HepG2 (cell line): Measurements from ENCODE around the gene ITK. TPM values are rescaled to one million over a fixed set of nuclear protein-coding genes. Genes with fewer than 3 reads are reported as not detected.

Experiments used
- AHDC1 ChIP-seq: sonication (generic); formaldehyde crosslinking; IDR thresholded peaks from 2 replicates; pipeline ENCODE4 v1.5.1; 2020; ENCODE audit warnings: mild to moderate bottlenecking, missing genetic modification reagents, borderline replicate concordance
- ELF3 ChIP-seq: IDR thresholded peaks from 2 replicates; pipeline ENCODE4 v1.6.1; 2016; ENCODE audit warnings: missing genetic modification reagents, missing compliant biosample characterization
- EP300 ChIP-seq, 3 experiments: sonication (generic) in 1 of 3; formaldehyde crosslinking in 1 of 3; IDR thresholded peaks; 2 replicates each; pipeline versions ENCODE4 v1.5.1 to v1.6.1; 2011 to 2020; ENCODE audit warnings: low read depth in 2 of 3, low read length in 2 of 3, borderline replicate concordance in 1 of 3, improper control_type of control experiment in 1 of 3, mild to moderate bottlenecking in 1 of 3, missing genetic modification reagents in 1 of 3, moderate library complexity in 1 of 3
- MIER3 ChIP-seq: IDR thresholded peaks from 2 replicates; pipeline ENCODE4 v1.6.1; 2016; ENCODE audit warnings: missing compliant biosample characterization, borderline replicate concordance
- NFE2L1 ChIP-seq: sonication (generic); formaldehyde crosslinking; IDR thresholded peaks from 2 replicates; pipeline ENCODE4 v1.4.0; 2020; ENCODE audit warnings: missing genetic modification reagents, mild to moderate bottlenecking, borderline replicate concordance
- NFIC ChIP-seq: IDR thresholded peaks from 2 replicates; pipeline ENCODE4 v1.6.1; 2012; ENCODE audit warnings: mild to moderate bottlenecking, low read length, inconsistent platforms
- NPAS2 ChIP-seq: sonication (generic); formaldehyde crosslinking; IDR thresholded peaks from 2 replicates; pipeline ENCODE4 v1.8.0; 2022; ENCODE audit warnings: mild to moderate bottlenecking, missing genetic modification reagents, borderline replicate concordance
- RARA ChIP-seq: IDR thresholded peaks from 2 replicates; pipeline ENCODE4 v1.6.1; 2016; ENCODE audit warnings: missing genetic modification reagents, missing compliant biosample characterization
- SMC3 ChIP-seq: IDR thresholded peaks from 2 replicates; pipeline ENCODE4 v1.6.1; 2011; ENCODE audit warnings: low read length, improper control_type of control experiment
- ZBTB46 ChIP-seq: sonication (generic); formaldehyde crosslinking; IDR thresholded peaks from 2 replicates; pipeline ENCODE4 v1.4.0; 2020; ENCODE audit warnings: mild to moderate bottlenecking, missing genetic modification reagents, borderline replicate concordance
- ZFP41 ChIP-seq: sonication (generic); formaldehyde crosslinking; IDR thresholded peaks from 2 replicates; pipeline ENCODE4 v1.4.0; 2020; ENCODE audit warnings: mild to moderate bottlenecking, missing genetic modification reagents, borderline replicate concordance
- ZNF17 ChIP-seq: sonication (generic); formaldehyde crosslinking; IDR thresholded peaks from 2 replicates; pipeline ENCODE4 v1.5.0; 2020; ENCODE audit warnings: mild to moderate bottlenecking, missing genetic modification reagents
- ZNF224 ChIP-seq: sonication (generic); formaldehyde crosslinking; IDR thresholded peaks from 2 replicates; pipeline ENCODE4 v1.5.0; 2020; ENCODE audit warnings: mild to moderate bottlenecking, missing genetic modification reagents
- ZNF292 ChIP-seq: sonication (generic); formaldehyde crosslinking; IDR thresholded peaks from 2 replicates; pipeline ENCODE4 v1.8.1; 2022; ENCODE audit warnings: mild to moderate bottlenecking, low read depth, missing genetic modification reagents, borderline replicate concordance
- ZNF605 ChIP-seq: sonication (generic); formaldehyde crosslinking; IDR thresholded peaks from 2 replicates; pipeline ENCODE4 v1.8.0; 2022; ENCODE audit warnings: mild to moderate bottlenecking, missing genetic modification reagents
- ZNF773 ChIP-seq: sonication (generic); formaldehyde crosslinking; IDR thresholded peaks from 2 replicates; pipeline ENCODE4 v1.4.0; 2020; ENCODE audit warnings: missing genetic modification reagents, borderline replicate concordance
- ZNF781 ChIP-seq: sonication (generic); formaldehyde crosslinking; IDR thresholded peaks from 2 replicates; pipeline ENCODE4 v1.5.1; 2020; ENCODE audit warnings: borderline replicate concordance, mild to moderate bottlenecking, missing genetic modification reagents; ENCODE audit errors: not compliant biosample characterization
- ZNF850 ChIP-seq: sonication (generic); formaldehyde crosslinking; conservative IDR thresholded peaks from 2 replicates; pipeline ENCODE4 v1.9.0; 2021; ENCODE audit warnings: mild to moderate bottlenecking, missing genetic modification reagents
- polyA plus RNA-seq, 8 experiments: library from polyadenylated mRNA; depleted of rRNA in 3 of 8; stranded (reverse) in 7 of 8; unstranded in 1 of 8; fragments of >200 nt; fragmentation: Illumina TruSeq in 4 of 8; extraction: Trizol in 4 of 8; gene quantifications; 2 replicates each; pipeline versions ENCODE4 v1.2.1 to v1.2.3, GENCODE V29; 2011 to 2016; ENCODE audit warnings: low read depth in 4 of 8, missing spikeins in 1 of 8, mixed read lengths in 1 of 8; ENCODE audit not compliant: insufficient read depth in 1 of 8
- total RNA-seq, 5 experiments: library from RNA; depleted of rRNA; stranded (reverse); fragments of >200 nt; fragmentation: Illumina TruSeq; extraction: Trizol; gene quantifications; 2 replicates each; pipeline ENCODE4 v1.2.3, GENCODE V29; 2016; ENCODE audit warnings: low read depth in 1 of 5
- TF ChIP-seq, protein P1 (sequence below): sonication (generic); formaldehyde crosslinking; IDR thresholded peaks from 2 replicates; pipeline ENCODE4 v1.5.0; 2020; ENCODE audit warnings: missing genetic modification reagents

The ITK gene
- total and polyA plus RNA-seq, 2 of the 13 experiments (the other 11 are each of a cell fraction or from before 2014, with no cell fraction given) = 0.01 TPM; not detected in 1

GRCh38 chr5:157290981-157291711, 110.5 kb downstream of the ITK start (continued):
- TF ChIP-seq NFE2L1 (CRISPR knock-in tag) = no peak
- no peak for TF ChIP-seq ZFP41
- peak; percentile 95 for TF ChIP-seq ELF3 (CRISPR knock-in tag)
- TF ChIP-seq RARA (CRISPR knock-in tag) = peak; percentile 89
- peak; percentile 95 for TF ChIP-seq NFIC
- TF ChIP-seq, protein P1, sequence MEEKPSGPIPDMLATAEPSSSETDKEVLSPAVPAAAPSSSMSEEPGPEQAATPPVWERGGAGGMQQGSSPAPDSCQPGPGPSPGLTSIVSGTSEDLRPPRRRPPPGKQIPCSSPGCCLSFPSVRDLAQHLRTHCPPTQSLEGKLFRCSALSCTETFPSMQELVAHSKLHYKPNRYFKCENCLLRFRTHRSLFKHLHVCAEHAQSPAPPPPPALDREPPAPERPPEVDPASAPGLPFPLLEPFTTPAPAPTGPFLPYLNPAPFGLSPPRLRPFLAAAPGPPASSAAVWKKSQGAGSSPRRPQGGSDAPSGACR (CRISPR knock-in tag) = peak; percentile 47; the same call in 1 of the 2 replicates
- no peak for TF ChIP-seq NPAS2 (CRISPR knock-in tag)
- no peak for TF ChIP-seq ZBTB46
- TF ChIP-seq ZNF17 (CRISPR knock-in tag) = no peak; the same call in 1 of the 2 replicates
- peak; percentile 86 for TF ChIP-seq ZNF781 (CRISPR knock-in tag)
- 0 out of 2 replicates have a peak, but pooled peaks have one; percentile 26 for TF ChIP-seq SMC3
- peak; percentile 86; the same call in 1 of the 2 replicates for TF ChIP-seq MIER3
- TF ChIP-seq ZNF773 (CRISPR knock-in tag) = no peak
- TF ChIP-seq ZNF850 (CRISPR knock-in tag) = no peak
- TF ChIP-seq ZNF292 (CRISPR knock-in tag) = peak; percentile 93; the same call in 1 of the 2 replicates
- peak; percentile 79 for TF ChIP-seq ZNF605 (CRISPR knock-in tag)
- 0 out of 2 replicates have a peak, but pooled peaks have one; percentile 52 for TF ChIP-seq ZNF224
- peak in 1 of 2 experiments; percentile 77; a peak in 2 of 4 replicates for TF ChIP-seq EP300 (IDR thresholded peaks at IDR 0.05; ENCODE audit: low read depth in 2 of 2, low read length in 2 of 2)
- peak; percentile 86 for TF ChIP-seq EP300 (CRISPR knock-in tag; IDR thresholded peaks at IDR 0.05; ENCODE audit: borderline replicate concordance)
- peak; percentile 97 for TF ChIP-seq AHDC1 (CRISPR knock-in tag)
